ENCODE measurements around the gene INHBA. TPM values are rescaled to one million over a fixed set of nuclear protein-coding genes. Genes with fewer than 3 reads are reported as not detected.

The INHBA gene
- total RNA-seq, 1 donor from 2014 or later, result not detected

GRCh38 chr7:41715000-41715399, 12.1 kb upstream of the INHBA start:
- intact Hi-C loops (cut with micrococcal nuclease), result no loop called here

- intact Hi-C loops (cut with micrococcal nuclease), result no loop called here
Observed at GRCh38 chr7:41711283-41712064, 8.6 kb upstream of the INHBA start.

- intact Hi-C loops (cut with micrococcal nuclease), result no loop called here
Observed at GRCh38 chr7:41710838-41711237, 7.9 kb upstream of the INHBA start.

- intact Hi-C loops (cut with micrococcal nuclease), result loop anchor here (5.0 to 10.0 kb wide), 2 partner anchors 705 to 1382 kb away; no protein-coding TSS in a partner anchor
Observed at GRCh38 chr7:41709621-41710020, 6.7 kb upstream of the INHBA start.

- intact Hi-C loops (cut with micrococcal nuclease), result loop anchor here (5.0 to 10.0 kb wide), 2 partner anchors 704 to 1381 kb away; no protein-coding TSS in a partner anchor
Observed at GRCh38 chr7:41708581-41709358, 5.9 kb upstream of the INHBA start.

- intact Hi-C loops (cut with micrococcal nuclease), result loop anchor here (5.0 to 10.0 kb wide), 2 partner anchors 702 to 1379 kb away; no protein-coding TSS in a partner anchor
Observed at GRCh38 chr7:41706228-41706930, 3.5 kb upstream of the INHBA start.

- intact Hi-C loops (cut with micrococcal nuclease), result loop anchor here (5.0 to 10.0 kb wide), 2 partner anchors 701 to 1378 kb away; no protein-coding TSS in a partner anchor
Observed at GRCh38 chr7:41705109-41705901, 2.4 kb upstream of the INHBA start.

GRCh38 chr7:41701068-41701941, 1.6 kb downstream of the INHBA start:
- intact Hi-C loops (cut with micrococcal nuclease), result loop anchor here (10.0 kb wide), 1 partner anchor 697 kb away; no protein-coding TSS in a partner anchor

- intact Hi-C loops (cut with micrococcal nuclease), result loop anchor here (10.0 kb wide), 1 partner anchor 695 kb away; no protein-coding TSS in a partner anchor
Observed at GRCh38 chr7:41700044-41700471, 2.8 kb downstream of the INHBA start.

- intact Hi-C loops (cut with micrococcal nuclease), result loop anchor here (5.0 kb wide), 1 partner anchor 1467 kb away; no protein-coding TSS in a partner anchor
Observed at GRCh38 chr7:41699516-41699915, 3.4 kb downstream of the INHBA start.

- intact Hi-C loops (cut with micrococcal nuclease), result loop anchor here (5.0 kb wide), 1 partner anchor 1466 kb away; no protein-coding TSS in a partner anchor
Observed at GRCh38 chr7:41698726-41699125, 4.2 kb downstream of the INHBA start.

- intact Hi-C loops (cut with micrococcal nuclease), result loop anchor here (5.0 kb wide), 1 partner anchor 1466 kb away; no protein-coding TSS in a partner anchor
Observed at GRCh38 chr7:41698114-41698513, 4.8 kb downstream of the INHBA start.

GRCh38 chr7:41696323-41696916, 6.5 kb downstream of the INHBA start:
- intact Hi-C loops (cut with micrococcal nuclease), result loop anchor here (5.0 kb wide), 1 partner anchor 1464 kb away; no protein-coding TSS in a partner anchor

GRCh38 chr7:41695661-41696322, 7.1 kb downstream of the INHBA start:
- intact Hi-C loops (cut with micrococcal nuclease), result loop anchor here (5.0 kb wide), 1 partner anchor 1463 kb away; no protein-coding TSS in a partner anchor

GRCh38 chr7:41694495-41694894, 8.4 kb downstream of the INHBA start:
- intact Hi-C loops (cut with micrococcal nuclease), result no loop called here

GRCh38 chr7:41693150-41693997, 9.5 kb downstream of the INHBA start:
- intact Hi-C loops (cut with micrococcal nuclease), result no loop called here

- intact Hi-C loops (cut with micrococcal nuclease), result no loop called here
Observed at GRCh38 chr7:41692251-41692650, 10.6 kb downstream of the INHBA start.
